CD4-positive, alpha-beta T cell (primary cell): Measurements from ENCODE around the gene ACOX3. TPM values are rescaled to one million over a fixed set of nuclear protein-coding genes. Genes with fewer than 3 reads are reported as not detected.

ENCODE experiments used
- ATAC-seq: fragments of 200-7000 bp; cut with Tn5 transposase; one replicate; pipeline ENCODE4 v1.10.0; 2022; ENCODE audit warnings: mild to moderate bottlenecking; ENCODE audit not compliant: poor library complexity
- CTCF ChIA-PET: fragments of 350-600 bp; sonication (Branson Sonifier 250); formaldehyde crosslinking; loops from one replicate; lab custom pipeline; 2021; ENCODE audit warnings: antibody characterized with exemption, inconsistent platforms; lab: Charles Lee
- POLR2A ChIA-PET: fragments of 350-600 bp; sonication (Branson Sonifier 250); formaldehyde crosslinking; loops from one replicate; lab custom pipeline; 2021; ENCODE audit warnings: antibody characterized with exemption, inconsistent platforms; lab: Charles Lee
- DNase-seq, 14 experiments: peaks; one replicate each; pipeline ENCODE4 v3.0.0-alpha.2; 2013 to 2020; ENCODE audit warnings: mixed read lengths in 2 of 14
- H3K27ac ChIP-seq, 2 donors: one replicate each; pipeline versions ENCODE4 v1.5.1 to v1.7.0; 2013; ENCODE audit warnings: low read length in 2 of 2, low read depth in 1 of 2, mild to moderate bottlenecking in 1 of 2
- H3K27me3 ChIP-seq, 2 experiments: 1 replicate in 1 of 2; 2 replicates in 1 of 2; pipeline versions ENCODE4 v1.6.1 to v1.7.0; 2013; ENCODE audit warnings: low read length in 2 of 2, control low read depth in 1 of 2, mild to moderate bottlenecking in 1 of 2, moderate library complexity in 1 of 2; ENCODE audit not compliant: insufficient read depth in 2 of 2, control insufficient read depth in 1 of 2
- H3K36me3 ChIP-seq: one replicate; pipeline ENCODE4 v1.6.1; 2013; ENCODE audit warnings: low read length, control low read depth; ENCODE audit not compliant: insufficient read depth
- H3K4me1 ChIP-seq: one replicate; pipeline ENCODE4 v1.6.1; 2013; ENCODE audit warnings: low read length, control low read depth; ENCODE audit not compliant: insufficient read depth
- H3K4me3 ChIP-seq: one replicate; pipeline ENCODE4 v1.5.1; 2013; ENCODE audit warnings: mild to moderate bottlenecking, low read length, moderate library complexity
- H3K9me3 ChIP-seq, 2 experiments: 1 replicate in 1 of 2; 2 replicates in 1 of 2; pipeline versions ENCODE4 v1.6.1 to v1.7.0; 2013; ENCODE audit warnings: low read length in 2 of 2, mild to moderate bottlenecking in 2 of 2, control low read depth in 1 of 2, moderate library complexity in 1 of 2; ENCODE audit not compliant: control insufficient read depth in 1 of 2, insufficient read depth in 1 of 2
- H3K27ac Mint-ChIP-seq: one replicate; pipeline ENCODE4 v1.8.0; 2020; ENCODE audit warnings: mixed read lengths
- H3K27me3 Mint-ChIP-seq: one replicate; pipeline ENCODE4 v1.8.0; 2021; ENCODE audit warnings: mixed read lengths
- H3K36me3 Mint-ChIP-seq: one replicate; pipeline ENCODE4 v1.8.0; 2021; ENCODE audit warnings: low read depth, mixed read lengths
- H3K4me1 Mint-ChIP-seq: one replicate; pipeline ENCODE4 v1.8.0; 2021; ENCODE audit warnings: low read depth, mixed read lengths
- H3K4me3 Mint-ChIP-seq: one replicate; pipeline ENCODE4 v1.8.0; 2020; ENCODE audit warnings: mild to moderate bottlenecking, mixed read lengths
- H3K9me3 Mint-ChIP-seq: one replicate; pipeline ENCODE4 v1.8.0; 2020; ENCODE audit warnings: mixed read lengths
- CTCF ChIP-seq: fragments of 200-600 bp; IDR thresholded peaks from one replicate; pipeline ENCODE4 v1.8.0; 2022; ENCODE audit warnings: antibody characterized with exemption, mild to moderate bottlenecking
- intact Hi-C, 2 experiments: fragments of 100-400 bp; cut with DNase I in 1 of 2; cut with micrococcal nuclease in 1 of 2; formaldehyde crosslinking; loops; one replicate each; pipeline versions ENCODE4 v1.15.1 to v1.9.0; 2023 to 2025; cut with DNase I, micrococcal nuclease
- total RNA-seq, 174 experiments: library from RNA in 2 of 174; stranded (reverse) in 2 of 174; gene quantifications; one replicate each; pipeline ENCODE4 v1.2.3 and lab custom pipeline; 2021 to 2026

The ACOX3 gene
- total RNA-seq, 2 experiments from 2014 or later = 4.9 to 6.1 TPM

GRCh38 chr4:8463811-8464210 is 23.3 kb upstream of the ACOX3 start:
- no peak for TF ChIP-seq CTCF
- Mint-ChIP-seq H3K4me1 (no peaks in the 10 kb centered on the region), H3K9me3 (no peaks in the 10 kb centered on the region), H3K36me3 (peaks cover 72% of the 10 kb centered on the region), H3K4me3 (no peak overlapping the region), H3K27ac (no peak overlapping the region), H3K27me3 (no peaks in the 10 kb centered on the region)
- Histone ChIP-seq H3K9me3 (no peaks in the 10 kb centered on the region), H3K36me3 (peaks cover 36% of the 10 kb centered on the region), H3K27me3 (no peaks in the 10 kb centered on the region), H3K4me3 (no peak overlapping the region), H3K27ac (no peak overlapping the region), H3K4me1 (no peaks in the 10 kb centered on the region)
- DNase-seq (no peak), ATAC-seq (no peak)
- CTCF ChIA-PET = no interaction called here
- intact Hi-C loops = no loop called here
- POLR2A ChIA-PET = no interaction called here

GRCh38 chr4:8461616-8462015 is 21.1 kb upstream of the ACOX3 start:
- ATAC-seq (no peak), DNase-seq (no peak)
- Mint-ChIP-seq H3K9me3 (no peaks in the 10 kb centered on the region), H3K4me1 (no peaks in the 10 kb centered on the region), H3K36me3 (peaks cover 75% of the 10 kb centered on the region), H3K27me3 (no peaks in the 10 kb centered on the region), H3K27ac (no peak overlapping the region), H3K4me3 (no peak overlapping the region)
- no peak for TF ChIP-seq CTCF
- H3K4me3 ChIP-seq = no peak overlapping the region
- no peaks in the 10 kb centered on the region for H3K9me3 ChIP-seq
- no peaks in the 10 kb centered on the region for H3K4me1 ChIP-seq
- intact Hi-C loops = no loop called here
- H3K36me3 ChIP-seq = peaks cover 33% of the 10 kb centered on the region
- H3K27me3 ChIP-seq = no peaks in the 10 kb centered on the region
- no peak overlapping the region for H3K27ac ChIP-seq
- POLR2A ChIA-PET = no interaction called here
- CTCF ChIA-PET = no interaction called here

- ATAC-seq (no peak), DNase-seq (no peak)
- ChIA-PET CTCF (no interaction called here), POLR2A (no interaction called here)
- Mint-ChIP-seq H3K27ac (no peak overlapping the region), H3K9me3 (no peaks in the 10 kb centered on the region), H3K4me3 (no peak overlapping the region), H3K27me3 (no peaks in the 10 kb centered on the region), H3K36me3 (peaks cover 77% of the 10 kb centered on the region), H3K4me1 (no peaks in the 10 kb centered on the region)
- no peak for TF ChIP-seq CTCF
- intact Hi-C loops = no loop called here
- no peaks in the 10 kb centered on the region for H3K9me3 ChIP-seq
- H3K4me1 ChIP-seq = no peaks in the 10 kb centered on the region
- peaks cover 36% of the 10 kb centered on the region for H3K36me3 ChIP-seq
- H3K27me3 ChIP-seq = no peaks in the 10 kb centered on the region
- no peak overlapping the region for H3K27ac ChIP-seq
- no peak overlapping the region for H3K4me3 ChIP-seq
Observed at GRCh38 chr4:8461086-8461485, 20.6 kb upstream of the ACOX3 start.
